H1 (cell line): Measurements from ENCODE around the gene RFX3.

Source experiments
- CEBPB ChIP-seq: IDR thresholded peaks from 2 replicates; pipeline ENCODE4 v1.6.1; 2012; ENCODE audit warnings: low read depth, low read length
- CREB1 ChIP-seq: IDR thresholded peaks from 2 replicates; pipeline ENCODE4 v1.6.1; 2012; ENCODE audit warnings: inconsistent platforms
- CTCF ChIP-seq, 3 experiments: IDR thresholded peaks; 1 replicate in 2 of 3; 2 replicates in 1 of 3; pipeline versions ENCODE4 v1.5.1 to v1.6.1; 2011; ENCODE audit warnings: low read length in 3 of 3, mild to moderate bottlenecking in 3 of 3, inconsistent platforms in 2 of 3, low read depth in 1 of 3, moderate library complexity in 1 of 3; ENCODE audit not compliant: insufficient read depth in 1 of 3; ENCODE audit errors: control extremely low read depth in 1 of 3
- KDM1A ChIP-seq: fragments of 200-600, 300-600 bp; sonication (generic); IDR thresholded peaks from 2 replicates; pipeline ENCODE4 v1.7.1; 2016; ENCODE audit warnings: mild to moderate bottlenecking, low read length, borderline replicate concordance

- TF ChIP-seq CTCF (IDR thresholded peaks at IDR 0.05; ENCODE audit: control extremely low read depth in 1 of 3, insufficient read depth in 1 of 3, low read depth in 1 of 3, low read length in 3 of 3), result no peak
- TF ChIP-seq KDM1A, result no peak
- no peak for TF ChIP-seq CEBPB
- no peak for TF ChIP-seq CREB1
These were observed 217.2 kb downstream of the RFX3 start for GRCh38 chr9:3308609-3309008.
